ENCODE measurements around the gene TCF12.

The TCF12 gene

GRCh38 chr15:57321973-57322601, 403.6 kb downstream of the TCF12 start:
- no peak for DNase-seq
- ATAC-seq = no peak

DNA sequence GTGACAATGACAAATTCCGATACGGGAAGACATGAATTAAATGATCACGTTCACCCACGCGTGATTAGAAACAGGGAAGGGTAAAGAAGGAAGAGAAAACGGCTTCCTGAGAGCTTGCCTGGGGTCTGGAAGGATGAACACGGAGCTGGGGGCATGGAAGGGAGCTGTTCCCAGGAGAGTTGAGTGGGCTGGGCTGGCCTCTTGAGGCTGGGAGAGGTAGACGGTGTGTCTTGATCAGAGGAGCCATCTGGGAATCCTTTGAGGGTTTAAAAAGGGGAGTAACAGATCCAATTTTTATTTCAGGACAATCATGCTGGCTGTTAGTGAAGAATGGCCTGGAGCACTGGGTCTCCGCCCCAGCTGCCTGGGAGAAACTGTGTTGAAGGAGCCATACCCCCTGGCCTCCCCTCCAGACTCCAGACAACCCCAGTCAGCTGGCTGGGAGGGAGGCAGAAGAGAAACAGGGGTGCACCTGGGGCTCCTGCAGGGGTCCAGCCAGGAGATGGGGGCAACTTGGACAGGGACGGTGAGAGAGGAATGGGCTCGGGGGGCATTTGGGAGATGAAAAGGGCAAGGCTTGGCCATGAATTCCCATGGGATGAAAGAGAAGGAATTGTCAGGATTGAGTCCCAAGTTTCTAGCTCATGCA, 404.3 kb downstream of the TCF12 start:
- DNase-seq (no peak), ATAC-seq (no peak)

DNA sequence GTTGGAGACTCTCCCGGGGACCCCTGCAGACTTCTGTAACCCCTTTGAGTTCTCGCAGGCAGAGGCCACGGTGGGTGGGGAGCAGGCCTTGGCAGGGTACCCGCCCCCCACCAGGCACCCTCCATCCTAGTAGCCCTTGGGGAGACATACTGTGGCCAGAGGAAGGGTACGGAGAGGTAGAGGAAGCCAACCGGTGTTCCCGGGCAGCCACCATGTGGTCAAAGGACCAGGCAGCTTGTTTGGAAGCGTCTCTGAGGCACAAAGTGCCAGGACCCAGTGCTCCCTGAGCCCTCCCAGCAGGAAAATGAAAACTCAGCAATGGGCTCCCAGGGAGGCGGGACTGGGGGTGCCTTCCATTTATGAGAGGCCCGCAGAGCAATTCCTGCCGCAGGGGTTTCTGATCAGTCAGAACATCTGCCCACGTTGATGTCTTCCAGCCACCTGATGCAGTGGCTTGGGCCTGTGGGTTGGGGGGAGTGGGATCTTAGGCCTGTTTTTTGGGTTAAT, 404.9 kb downstream of the TCF12 start:
- ATAC-seq (no peak), DNase-seq (no peak)

DNA sequence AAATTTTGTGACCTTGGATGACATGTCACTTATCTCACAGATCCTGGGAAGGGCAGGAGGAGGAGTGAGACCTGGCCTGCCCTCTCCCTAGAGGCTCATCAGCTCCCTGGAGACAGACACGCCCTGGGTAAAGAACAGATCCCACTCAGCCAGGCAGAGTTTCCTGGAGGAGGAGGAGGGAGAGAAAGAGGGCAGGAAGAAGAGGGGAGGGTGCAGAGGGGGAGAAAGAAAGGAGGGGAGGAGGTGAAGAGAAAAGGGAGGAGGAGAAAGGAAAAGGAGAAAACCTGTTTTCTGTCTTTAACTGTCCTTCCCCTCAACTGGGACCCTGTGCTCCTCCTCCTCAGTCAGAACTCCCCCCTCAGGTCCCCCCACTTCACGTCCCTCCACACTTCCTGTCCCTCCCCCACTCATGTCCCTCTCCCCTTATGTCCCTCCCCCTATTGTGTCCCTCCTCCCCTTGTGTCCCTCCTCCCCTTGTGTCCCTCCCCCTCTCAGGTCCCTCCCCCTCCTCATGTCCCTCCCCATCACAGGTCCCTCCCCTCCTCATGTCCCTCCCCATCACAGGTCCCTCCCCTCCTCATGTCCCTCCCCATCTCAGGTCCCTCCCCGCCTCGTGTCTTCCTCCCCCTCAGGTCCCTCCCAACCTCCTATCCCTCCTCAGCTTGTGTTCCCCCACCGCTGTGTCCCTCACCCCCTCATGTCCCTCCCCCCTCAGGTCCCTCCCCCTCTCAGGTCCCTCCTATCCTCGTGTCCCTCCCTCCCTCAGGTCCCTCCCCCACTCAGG, 405.6 kb downstream of the TCF12 start:
- peak; percentile 8 for DNase-seq

DNA sequence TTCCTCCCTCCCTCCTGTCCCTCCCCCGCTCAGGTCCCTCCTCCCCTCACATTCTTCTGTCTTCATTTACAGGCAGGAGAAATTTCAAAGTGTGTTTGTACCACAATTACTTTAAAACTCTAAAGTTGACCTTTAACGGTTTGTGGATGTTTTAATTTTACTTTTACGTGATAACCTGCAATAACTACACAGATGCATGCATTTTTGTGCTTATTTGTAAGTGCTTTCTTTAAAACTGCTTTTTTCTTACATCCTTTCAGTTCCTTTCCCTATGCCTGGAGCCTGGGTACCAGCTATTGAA, 406.1 kb downstream of the TCF12 start:
- ATAC-seq = no peak
- DNase-seq = no peak

More for the DNA sequence above, 405.6 kb downstream of the TCF12 start:
- no peak for ATAC-seq

DNA sequence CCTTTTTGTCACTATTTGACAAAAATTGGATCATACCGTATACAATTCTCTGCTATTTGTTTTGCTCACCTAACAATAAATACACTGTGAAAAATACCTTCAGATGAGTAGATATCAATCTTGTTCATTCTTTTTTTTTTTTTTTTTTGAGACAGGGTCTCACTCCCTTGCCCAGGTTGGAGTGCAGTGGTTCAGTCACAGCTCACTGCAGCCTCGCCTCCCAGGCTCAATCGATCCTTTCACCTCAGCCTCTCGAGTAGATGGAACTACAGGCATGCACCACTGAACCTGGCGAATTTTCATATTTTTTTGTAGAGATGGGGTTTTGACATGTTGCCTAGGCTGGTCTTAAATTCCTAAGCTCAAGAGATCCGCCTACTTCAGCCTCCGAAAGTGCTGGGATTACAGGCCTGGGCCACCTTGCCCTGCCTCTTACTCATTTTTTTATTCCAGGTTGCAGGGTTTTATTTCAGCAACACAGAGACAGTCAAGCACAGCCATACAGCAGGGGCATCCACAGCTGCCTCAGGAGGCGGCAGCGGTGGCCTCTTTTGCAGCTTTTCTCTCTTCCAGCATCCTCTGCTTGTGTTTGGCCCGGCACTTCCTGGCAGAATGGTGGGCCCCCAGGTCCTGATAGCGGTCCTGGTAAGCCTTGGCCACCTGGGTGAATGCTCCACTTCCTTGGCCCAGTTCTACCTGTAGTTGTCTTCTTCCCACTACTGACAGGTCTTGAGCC, 406.7 kb downstream of the TCF12 start:
- no peak for ATAC-seq
- no peak for DNase-seq

DNA sequence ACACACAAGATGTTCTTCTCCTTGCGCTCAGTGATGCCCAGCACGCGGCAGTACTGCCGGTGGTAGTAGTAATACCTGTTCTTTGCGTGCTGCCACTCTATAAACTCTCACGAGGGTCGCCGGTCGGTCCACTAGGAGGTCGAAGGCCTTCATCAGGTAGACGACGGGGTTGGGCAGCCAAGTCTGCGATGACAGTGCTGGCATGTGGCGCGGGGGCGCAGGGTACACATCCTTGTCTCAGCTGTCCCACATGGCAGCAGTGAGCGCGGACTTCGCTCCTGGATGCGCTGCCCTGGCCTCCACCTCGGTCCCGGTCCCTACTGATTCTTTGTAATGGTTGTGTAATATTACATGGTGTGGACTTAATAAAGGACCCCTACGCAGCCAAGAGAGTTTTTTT, 407.8 kb downstream of the TCF12 start:
- ATAC-seq = no peak
- DNase-seq = no peak

DNA sequence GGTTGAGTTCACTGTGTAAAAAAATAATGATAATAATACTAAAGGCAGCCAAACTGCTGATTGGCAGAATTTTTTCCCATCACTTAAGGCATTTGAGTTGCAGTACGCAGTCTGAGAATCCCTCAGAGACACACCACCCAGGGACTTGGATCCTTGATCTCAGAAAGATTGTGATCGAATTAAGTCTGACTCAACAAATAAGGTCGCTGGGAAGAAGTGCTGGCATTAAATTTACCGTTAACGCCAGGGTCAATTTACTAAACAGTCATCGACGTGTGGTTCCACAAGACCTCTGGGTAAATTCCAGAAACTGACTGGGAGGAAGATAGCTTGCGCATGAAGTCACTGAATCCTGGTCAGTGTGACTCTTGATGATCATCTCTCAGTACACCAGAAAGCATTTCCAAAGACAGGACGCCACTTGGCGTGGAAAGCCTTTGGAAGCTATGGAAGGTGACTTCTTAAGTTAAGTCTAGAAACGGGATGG, 409.6 kb downstream of the TCF12 start:
- ATAC-seq = no peak
- DNase-seq = no peak

- DNase-seq = no peak
- ATAC-seq = no peak
Observed at GRCh38 chr15:57328479-57328878, 410.0 kb downstream of the TCF12 start.

DNA sequence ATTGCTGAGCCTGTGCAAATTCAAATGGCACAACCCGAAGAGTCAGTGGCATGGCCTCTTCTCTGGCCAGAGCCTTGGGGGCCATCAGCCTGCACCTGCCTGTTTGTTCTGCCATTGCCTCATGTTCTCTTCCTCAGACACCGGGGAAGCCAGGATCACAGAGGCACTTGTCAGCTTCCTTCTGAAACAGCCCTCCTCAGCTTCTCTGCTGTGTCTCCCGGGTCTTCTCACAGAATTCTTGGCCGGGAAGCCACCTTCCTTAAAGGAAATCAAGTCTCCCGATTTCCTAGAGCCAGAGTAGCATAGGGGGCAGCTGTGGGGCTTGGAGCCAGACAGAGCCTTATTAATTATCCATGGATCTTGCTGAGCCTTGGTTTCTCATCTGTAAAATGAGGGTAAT, 410.5 kb downstream of the TCF12 start:
- no peak for ATAC-seq
- DNase-seq = no peak

- DNase-seq (no peak), ATAC-seq (no peak)
Observed at GRCh38 chr15:57329582-57330367, 411.3 kb downstream of the TCF12 start.

- ATAC-seq (no peak), DNase-seq (no peak)
Observed at GRCh38 chr15:57330619-57331340, 412.3 kb downstream of the TCF12 start.

- no peak for ATAC-seq
- DNase-seq = no peak
Observed at GRCh38 chr15:57332326-57332725, 413.9 kb downstream of the TCF12 start.

- DNase-seq = no peak
- no peak for ATAC-seq
Observed at GRCh38 chr15:57333487-57333886, 415.0 kb downstream of the TCF12 start.

DNA sequence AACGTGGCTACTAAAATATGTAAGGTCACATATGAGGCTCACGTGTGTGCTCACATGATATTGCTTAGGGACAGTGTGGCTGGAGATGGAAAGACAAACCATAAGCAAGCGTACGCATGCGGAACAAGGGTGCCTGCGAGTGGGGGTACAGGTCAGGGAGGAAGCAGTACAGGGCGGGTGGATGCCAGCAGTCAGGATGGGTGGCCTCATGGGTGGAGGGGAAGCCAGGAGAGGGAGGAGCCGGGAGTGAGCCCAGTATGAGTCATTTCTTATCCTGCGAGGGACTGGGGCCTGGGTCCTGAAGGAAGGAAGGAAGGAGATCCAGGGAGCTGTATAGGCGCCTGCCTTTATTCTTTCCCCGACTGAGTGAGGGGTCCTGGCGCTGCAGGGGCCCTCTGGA, 415.8 kb downstream of the TCF12 start:
- ATAC-seq = no peak
- no peak for DNase-seq

DNA sequence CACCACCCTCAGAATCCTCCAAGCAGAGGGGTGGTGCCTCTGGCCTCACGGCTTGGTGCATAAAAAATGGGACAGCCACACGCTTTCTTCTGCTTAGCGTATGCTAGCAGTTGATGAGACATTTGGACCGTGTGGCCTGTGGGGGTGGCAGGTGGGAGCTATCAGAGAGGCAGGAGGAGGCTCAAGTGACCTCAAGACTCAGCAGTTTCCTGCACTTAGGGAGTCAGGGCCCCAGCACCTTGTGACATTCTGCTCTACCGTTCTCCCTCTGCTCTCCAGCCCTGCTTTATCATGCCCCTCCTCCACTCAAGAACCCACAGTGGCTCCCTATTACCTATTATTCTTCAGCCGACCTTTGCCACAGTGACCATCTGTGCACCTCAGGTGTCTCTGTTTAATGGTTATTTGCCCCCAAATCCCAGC, 416.9 kb downstream of the TCF12 start:
- DNase-seq (no peak), ATAC-seq (no peak)

- DNase-seq (no peak), ATAC-seq (no peak)
Observed at GRCh38 chr15:57335719-57336118, 417.3 kb downstream of the TCF12 start.

GRCh38 chr15:57337868-57338411, 419.5 kb downstream of the TCF12 start:
- ATAC-seq (no peak), DNase-seq (no peak)

- ATAC-seq (no peak), DNase-seq (no peak)
Observed at GRCh38 chr15:57339321-57339720, 420.9 kb downstream of the TCF12 start.
